ENCODE data around the gene RNFT2. TPM values are rescaled to one million over a fixed set of nuclear protein-coding genes. Genes with fewer than 3 reads are reported as not detected.

Gene RNFT2
- total and polyA plus RNA-seq, 7 donors, result 0.04 to 0.64 (median 0.36) TPM

- no peak for DNase-seq
- intact Hi-C loops (cut with DNase I), result loop anchor here in 1 of 2 donors (5.0 kb wide), 1 partner anchor 178 kb away; no protein-coding TSS in a partner anchor
Observed at GRCh38 chr12:116880213-116880816, 142.2 kb downstream of the RNFT2 start.

GRCh38 chr12:116880817-116881324, 142.8 kb downstream of the RNFT2 start:
- 0 to 1% (median 1%) methylated on average over 40 to 65 of the region's 65 CpGs for WGBS, 3 donors
- ATAC-seq, result peak; percentile 84 to 93 (median 90)
- no peak for TF ChIP-seq CTCF (IDR thresholded peaks at IDR 0.05)
- Histone ChIP-seq H3K4me1 (peaks cover 34% of the 10 kb centered on the region), H3K9me3 (no peaks in the 10 kb centered on the region), H3K27ac (no peak overlapping the region), H3K4me3 (peak overlapping the region; percentile 62), H3K27me3 (ENCODE audit: insufficient read depth in 3 of 3, low read length in 2 of 3) (peaks cover 0 to 70% (median 38%) of the 10 kb centered on the region in 3 donors), H3K36me3 (ENCODE audit: insufficient read depth in 1 of 2, low read depth in 1 of 2) (no peaks in the 10 kb centered on the region)
- intact Hi-C loops (cut with DNase I), result loop anchor here in 1 of 2 donors (5.0 kb wide), 1 partner anchor 179 kb away; no protein-coding TSS in a partner anchor
- peak in 1 of 2 donors; percentile 58 for DNase-seq

More at GRCh38 chr12:116880213-116880816, 142.2 kb downstream of the RNFT2 start:
- H3K9me3 ChIP-seq, result no peaks in the 10 kb centered on the region
- H3K36me3 ChIP-seq (ENCODE audit: insufficient read depth in 1 of 2, low read depth in 1 of 2), result no peaks in the 10 kb centered on the region
- no peak for TF ChIP-seq CTCF (IDR thresholded peaks at IDR 0.05)
- peaks cover 34% of the 10 kb centered on the region for H3K4me1 ChIP-seq
- peaks cover 0 to 76% (median 38%) of the 10 kb centered on the region in 3 donors for H3K27me3 ChIP-seq (ENCODE audit: insufficient read depth in 3 of 3, low read length in 2 of 3)
- H3K27ac ChIP-seq, result no peak overlapping the region
- peak in 1 of 4 donors; percentile 17 for ATAC-seq
- peak overlapping the region; percentile 62 for H3K4me3 ChIP-seq
- 2 to 3% (median 2%) methylated on average over 20 to 21 of the region's 21 CpGs for WGBS, 3 donors

GRCh38 chr12:116881325-116881876, 143.3 kb downstream of the RNFT2 start, which contains the start of gene HRK:
Gene HRK, minus strand, starts transcription at chr12:116881441. Its CDS starts 134 bp downstream, at chr12:116881307.
- Histone ChIP-seq H3K27ac (no peak within 1 kb of the TSS), H3K4me3 (peak within 1 kb of the TSS; percentile 62), H3K9me3 (no peaks in the 10 kb centered on the region), H3K27me3 (ENCODE audit: insufficient read depth in 3 of 3, low read length in 2 of 3) (peaks cover 0 to 65% (median 33%) of the 10 kb centered on the region in 3 donors), H3K4me1 (peaks cover 34% of the 10 kb centered on the region), H3K36me3 (ENCODE audit: insufficient read depth in 1 of 2, low read depth in 1 of 2) (no peaks in the 10 kb centered on the region)
- intact Hi-C loops (cut with DNase I), result loop anchor here in 1 of 2 donors (5.0 kb wide), 1 partner anchor 179 kb away; no protein-coding TSS in a partner anchor
- TF ChIP-seq CTCF (IDR thresholded peaks at IDR 0.05), result no peak
- DNase-seq (no peak), ATAC-seq (peak in 1 of 4 donors; percentile 33)
- WGBS, 3 donors, result 0 to 1% (median 1%) methylated on average over 33 to 49 of the region's 49 CpGs

GRCh38 chr12:116881877-116882507, 143.9 kb downstream of the RNFT2 start:
- Histone ChIP-seq H3K4me3 (peak overlapping the region; percentile 62), H3K4me1 (peaks cover 34% of the 10 kb centered on the region), H3K9me3 (no peaks in the 10 kb centered on the region), H3K36me3 (ENCODE audit: insufficient read depth in 1 of 2, low read depth in 1 of 2) (no peaks in the 10 kb centered on the region), H3K27ac (no peak overlapping the region), H3K27me3 (ENCODE audit: insufficient read depth in 3 of 3, low read length in 2 of 3) (peaks cover 0 to 59% (median 29%) of the 10 kb centered on the region in 3 donors)
- WGBS, 3 donors, result 2 to 5% (median 4%) methylated on average over 29 of the region's 29 CpGs
- no peak for TF ChIP-seq CTCF (IDR thresholded peaks at IDR 0.05)
- DNase-seq (no peak), ATAC-seq (no peak)
- intact Hi-C loops (cut with DNase I), result loop anchor here in 1 of 2 donors (5.0 kb wide), 1 partner anchor 180 kb away; no protein-coding TSS in a partner anchor
